H1 (cell line): Measurements from ENCODE around the gene TMEM169. TPM values are rescaled to one million over a fixed set of nuclear protein-coding genes. Genes with fewer than 3 reads are reported as not detected.

Source experiments
- CTCF ChIA-PET: fragments of 300-600 bp; sonication (Branson Sonifier 250); formaldehyde crosslinking; loops from one replicate; lab custom pipeline; 2021; ENCODE audit not compliant: partially characterized antibody; lab: Charles Lee
- POLR2A ChIA-PET: fragments of 300-600 bp; sonication (Branson Sonifier 250); formaldehyde crosslinking; loops from one replicate; lab custom pipeline; 2021; ENCODE audit warnings: inconsistent platforms; ENCODE audit not compliant: partially characterized antibody; lab: Charles Lee
- DNase-seq, 2 experiments: peaks; one replicate each; pipeline versions ENCODE4 v3.0.0 to v3.0.0-alpha.2; 2010 to 2022; ENCODE audit warnings: low spot score in 2 of 2, low read depth in 1 of 2, mixed read lengths in 1 of 2
- FAIRE-seq: peaks from 2 replicates; lab custom pipeline; 2011; peaks lifted over from hg19 to GRCh38; lab: Jason Lieb, UNC
- H2AFZ ChIP-seq: 2 replicates; pipeline ENCODE4 v1.8.1; 2012; ENCODE audit warnings: low read length, inconsistent platforms
- H2AK5ac ChIP-seq: 2 replicates; pipeline ENCODE4 v1.6.1; 2013; ENCODE audit warnings: low read depth, low read length
- H2BK120ac ChIP-seq: replicated peaks from 2 replicates; pipeline ENCODE3; 2013; ENCODE audit warnings: low read depth, low read length, inconsistent platforms
- H2BK12ac ChIP-seq: 2 replicates; pipeline ENCODE4 v1.6.1; 2013; ENCODE audit warnings: low read depth, low read length
- H2BK15ac ChIP-seq: 2 replicates; pipeline ENCODE4 v1.6.1; 2013; ENCODE audit warnings: low read length
- H2BK20ac ChIP-seq: 2 replicates; pipeline ENCODE4 v1.6.1; 2013; ENCODE audit warnings: low read length
- H2BK5ac ChIP-seq: 2 replicates; pipeline ENCODE4 v1.6.1; 2013; ENCODE audit warnings: low read depth, low read length
- H3K14ac ChIP-seq: 2 replicates; pipeline ENCODE4 v1.6.1; 2013; ENCODE audit warnings: inconsistent platforms; ENCODE audit not compliant: insufficient read length
- H3K18ac ChIP-seq: 2 replicates; pipeline ENCODE4 v1.6.1; 2013; ENCODE audit warnings: low read length; ENCODE audit errors: extremely low read depth
- H3K23ac ChIP-seq: 2 replicates; pipeline ENCODE4 v1.6.1; 2013; ENCODE audit warnings: inconsistent platforms; ENCODE audit not compliant: insufficient read length
- H3K23me2 ChIP-seq: 2 replicates; pipeline ENCODE4 v1.6.1; 2013; ENCODE audit warnings: low read depth, low read length
- H3K27ac ChIP-seq: 2 replicates; pipeline ENCODE4 v1.6.1; 2011; ENCODE audit warnings: low read depth, low read length, inconsistent platforms
- H3K27me3 ChIP-seq, 4 experiments: replicated peaks in 1 of 4; 1 replicate in 1 of 4; 2 replicates in 3 of 4; pipeline versions ENCODE4 v1.6.1 to v1.8.1; 2011 to 2013; ENCODE audit warnings: low read length in 3 of 4, mild to moderate bottlenecking in 3 of 4, inconsistent platforms in 2 of 4, mixed read lengths in 2 of 4, moderate library complexity in 1 of 4; ENCODE audit not compliant: control insufficient read depth in 3 of 4, insufficient read depth in 3 of 4; ENCODE audit errors: extremely low read depth in 1 of 4
- H3K36me3 ChIP-seq, 4 experiments: 2 replicates each; pipeline versions ENCODE4 v1.6.1 to v1.8.1; 2011 to 2013; ENCODE audit warnings: mild to moderate bottlenecking in 4 of 4, low read length in 3 of 4, moderate library complexity in 2 of 4, control low read depth in 1 of 4, inconsistent platforms in 1 of 4; ENCODE audit not compliant: insufficient read depth in 4 of 4, control insufficient read depth in 2 of 4
- H3K4ac ChIP-seq: replicated peaks from 2 replicates; pipeline ENCODE3; 2013; ENCODE audit warnings: low read length, low read depth, mixed read lengths, inconsistent platforms; ENCODE audit not compliant: insufficient read length
- H3K4me1 ChIP-seq, 4 experiments: replicated peaks in 1 of 4; 1 replicate in 1 of 4; 2 replicates in 3 of 4; pipeline versions ENCODE4 v1.6.1 to v1.8.1; 2011 to 2013; ENCODE audit warnings: low read length in 3 of 4, inconsistent platforms in 2 of 4, mixed read lengths in 1 of 4; ENCODE audit not compliant: insufficient read depth in 4 of 4, control insufficient read depth in 3 of 4
- H3K4me2 ChIP-seq, 2 experiments: 2 replicates each; pipeline versions ENCODE4 v1.6.1 to v1.8.1; 2011 to 2013; ENCODE audit warnings: low read depth in 2 of 2, low read length in 2 of 2, control low read depth in 1 of 2, inconsistent platforms in 1 of 2, mild to moderate bottlenecking in 1 of 2; ENCODE audit not compliant: insufficient read depth in 1 of 2
- H3K4me3 ChIP-seq, 4 experiments: fragments of 200-600, 300-600 bp in 1 of 4; sonication (generic), shearing (Covaris generic), sonication (Bioruptor Twin) in 1 of 4; 2 replicates each; pipeline versions ENCODE4 v1.5.1 to v1.8.1; 2011 to 2016; ENCODE audit warnings: low read length in 4 of 4, low read depth in 3 of 4, control low read depth in 2 of 4, inconsistent platforms in 2 of 4, mild to moderate bottlenecking in 2 of 4, mixed read lengths in 1 of 4, moderate library complexity in 1 of 4; ENCODE audit not compliant: insufficient read depth in 2 of 4; ENCODE audit errors: extremely low read depth in 1 of 4
- H3K56ac ChIP-seq: replicated peaks from 2 replicates; pipeline ENCODE3; 2013; ENCODE audit warnings: low read depth, mild to moderate bottlenecking, mixed read lengths, low read length, inconsistent platforms; ENCODE audit not compliant: insufficient read length
- H3K79me1 ChIP-seq: 2 replicates; pipeline ENCODE4 v1.6.1; 2013; ENCODE audit warnings: low read depth, low read length, control low read depth
- H3K79me2 ChIP-seq, 2 experiments: 2 replicates each; pipeline versions ENCODE4 v1.6.1 to v1.8.1; 2012 to 2013; ENCODE audit warnings: low read length in 2 of 2, mild to moderate bottlenecking in 2 of 2, inconsistent platforms in 1 of 2; ENCODE audit not compliant: insufficient read depth in 2 of 2, control insufficient read depth in 1 of 2
- H3K9ac ChIP-seq, 4 experiments: replicated peaks in 1 of 4; 1 replicate in 1 of 4; 2 replicates in 3 of 4; pipeline versions ENCODE4 v1.6.1 to v1.8.1; 2011 to 2013; ENCODE audit warnings: low read depth in 3 of 4, low read length in 3 of 4, control low read depth in 2 of 4, mild to moderate bottlenecking in 2 of 4, moderate library complexity in 2 of 4, inconsistent platforms in 1 of 4; ENCODE audit errors: extremely low read depth in 1 of 4
- H3K9me3 ChIP-seq, 2 experiments: 2 replicates each; pipeline versions ENCODE4 v1.6.1 to v1.8.1; 2012 to 2013; ENCODE audit warnings: mild to moderate bottlenecking in 2 of 2, moderate library complexity in 2 of 2, control low read depth in 1 of 2, inconsistent platforms in 1 of 2, low read depth in 1 of 2, low read length in 1 of 2, mixed read lengths in 1 of 2; ENCODE audit not compliant: insufficient read depth in 2 of 2
- H4K20me1 ChIP-seq, 2 experiments: replicated peaks in 1 of 2; 2 replicates each; pipeline versions ENCODE3 to v1.8.1; 2011 to 2013; ENCODE audit warnings: inconsistent platforms in 2 of 2, low read length in 2 of 2, mild to moderate bottlenecking in 1 of 2; ENCODE audit not compliant: insufficient read depth in 2 of 2, control insufficient read depth in 1 of 2
- H4K5ac ChIP-seq: 2 replicates; pipeline ENCODE4 v1.6.1; 2013; ENCODE audit warnings: low read length, low read depth, mixed read lengths, inconsistent platforms; ENCODE audit not compliant: insufficient read length
- H4K8ac ChIP-seq: 2 replicates; pipeline ENCODE4 v1.8.0; 2013; ENCODE audit warnings: mild to moderate bottlenecking, moderate library complexity, low read length, inconsistent platforms; ENCODE audit not compliant: insufficient read depth; ENCODE audit errors: extremely low read depth
- H4K91ac ChIP-seq: replicated peaks from 2 replicates; pipeline ENCODE3; 2013; ENCODE audit warnings: low read length, mixed read lengths, inconsistent platforms; ENCODE audit not compliant: insufficient read length
- CTCF ChIP-seq, 3 experiments: IDR thresholded peaks; 1 replicate in 2 of 3; 2 replicates in 1 of 3; pipeline versions ENCODE4 v1.5.1 to v1.6.1; 2011; ENCODE audit warnings: low read length in 3 of 3, mild to moderate bottlenecking in 3 of 3, inconsistent platforms in 2 of 3, low read depth in 1 of 3, moderate library complexity in 1 of 3; ENCODE audit not compliant: insufficient read depth in 1 of 3; ENCODE audit errors: control extremely low read depth in 1 of 3
- RAD21 ChIP-seq, 2 experiments: IDR thresholded peaks in 1 of 2; conservative IDR thresholded peaks in 1 of 2; 2 replicates each; pipeline ENCODE4 v1.6.1; 2011; ENCODE audit warnings: low read depth in 2 of 2, low read length in 2 of 2, improper control_type of control experiment in 1 of 2, inconsistent platforms in 1 of 2, mild to moderate bottlenecking in 1 of 2, moderate library complexity in 1 of 2
- RFX5 ChIP-seq: IDR thresholded peaks from 2 replicates; pipeline ENCODE4 v1.6.1; 2011; ENCODE audit warnings: low read depth, low read length, improper control_type of control experiment, borderline replicate concordance
- SAP30 ChIP-seq: fragments of 300-600 bp; sonication (generic); IDR thresholded peaks from 2 replicates; pipeline ENCODE4 v1.7.1; 2012; ENCODE audit warnings: low read length, moderate library complexity, mild to moderate bottlenecking, inconsistent platforms; ENCODE audit not compliant: insufficient read depth, insufficient replicate concordance
- SIRT6 ChIP-seq: IDR thresholded peaks from one replicate; pipeline ENCODE4 v1.7.1; 2012; ENCODE audit warnings: low read length, inconsistent platforms
- TAF7 ChIP-seq: optimal IDR thresholded peaks from 2 replicates; pipeline ENCODE3; 2011; ENCODE audit warnings: low read depth, mild to moderate bottlenecking, inconsistent platforms, low read length, moderate library complexity, borderline replicate concordance
- TBP ChIP-seq: IDR thresholded peaks from 2 replicates; pipeline ENCODE4 v1.6.1; 2011; ENCODE audit warnings: low read depth, low read length, improper control_type of control experiment
- YY1 ChIP-seq: IDR thresholded peaks from 2 replicates; pipeline ENCODE4 v1.6.1; 2011; ENCODE audit warnings: low read depth, mild to moderate bottlenecking, low read length
- WGBS, 2 experiments: shearing (Covaris generic) in 1 of 2; methylation state at CpG; one replicate each; pipeline versions ENCODE4 v1.1.6 to v1.1.7; 2013 to 2015; ENCODE audit warnings: low lambda C conversion rate in 2 of 2, mixed read lengths in 2 of 2, inconsistent platforms in 1 of 2, low coverage in 1 of 2, missing lambda C conversion rate in 1 of 2; ENCODE audit not compliant: insufficient replicate concordance in 2 of 2, insufficient coverage in 1 of 2, insufficient read length in 1 of 2; ENCODE audit errors: extremely low coverage in 1 of 2, missing lambda C conversion rate in 1 of 2; 5-methylcytosine and 5-hydroxymethylcytosine counted together
- polyA plus RNA-seq, 7 experiments: library from polyadenylated mRNA; depleted of rRNA in 3 of 7; stranded (reverse) in 5 of 7; unstranded in 2 of 7; fragments of >200 nt in 5 of 7; fragments of 200-250 nt in 2 of 7; gene quantifications; 1 replicate in 5 of 7; 2 replicates in 1 of 7; 4 replicates in 1 of 7; pipeline versions ENCODE4 v1.2.1 to v1.2.3, GENCODE V29; 2011 to 2013; ENCODE audit warnings: missing spikeins in 2 of 7, mixed read lengths in 2 of 7
- total RNA-seq: library from RNA; stranded (reverse); fragmentation: NEBNext Ultra II Directional; extraction: Animal tissue kit (Norgen Biotek cat#: 25700); gene quantifications from 2 replicates; pipeline ENCODE4 v1.2.1, GENCODE V29; 2021

The TMEM169 gene
- total and polyA plus RNA-seq, 2 of the 8 experiments (the other 6 are each of a cell fraction or from before 2014, with no cell fraction given): 0.41 to 2.4 TPM

GRCh38 chr2:216034065-216034464 lies 47.7 kb upstream of the TMEM169 start:
- no peak overlapping the region for H3K56ac ChIP-seq
- no peak overlapping the region for H4K91ac ChIP-seq
- no peak overlapping the region for H2BK5ac ChIP-seq
- no peaks in the 10 kb centered on the region for H3K9me3 ChIP-seq
- no peaks in the 10 kb centered on the region for H3K79me1 ChIP-seq
- no peak overlapping the region for H4K5ac ChIP-seq
- no peak overlapping the region for H3K23ac ChIP-seq
- 100% methylated on average over 1 of the region's 1 CpG; no CpG with 5 or more reads in 1 of the 2 experiments for WGBS, 2 experiments
- peaks cover 0 to 5% (median 3%) of the 10 kb centered on the region in 4 experiments; a peak in 3 of 8 replicates for H3K36me3 ChIP-seq
- H2AFZ ChIP-seq: no peak overlapping the region
- H4K8ac ChIP-seq: no peak overlapping the region
- peaks cover 0 to 4% of the 10 kb centered on the region in 2 experiments for H4K20me1 ChIP-seq
- POLR2A ChIA-PET: interaction anchor here (0.6 to 1.9 kb wide), 3 partner anchors 9 to 75 kb away, joined by 3 to 6 read pairs (median 6); partner anchors contain the start of gene XRCC5
- H2AK5ac ChIP-seq: no peak overlapping the region
- H3K4me2 ChIP-seq: no peak overlapping the region
- CTCF ChIA-PET: interaction anchor here (0.6 to 11.7 kb wide), 26 partner anchors 8 to 431 kb away, joined by 3 to 165 read pairs (median 6); partner anchors contain the start of genes PECR and TMEM169
- H3K14ac ChIP-seq: no peak overlapping the region
- TF ChIP-seq SIRT6 (no peak), RFX5 (no peak), RAD21 (IDR thresholded peaks at IDR 0.05 in 1 of 2, conservative IDR thresholded peaks at IDR 0.05 in 1 of 2; ENCODE audit: low read depth in 2 of 2, low read length in 2 of 2) (peak; percentile 57 to 64), TAF7 (no peak), YY1 (peak; percentile 45; the same call in 1 of the 2 replicates), SAP30 (no peak), CTCF (IDR thresholded peaks at IDR 0.05; ENCODE audit: control extremely low read depth in 1 of 3, insufficient read depth in 1 of 3, low read depth in 1 of 3, low read length in 3 of 3) (peak; percentile 70 to 90 (median 71)), TBP (no peak)
- no peak overlapping the region for H3K18ac ChIP-seq
- H3K23me2 ChIP-seq: peaks cover 2% of the 10 kb centered on the region; the same call in 1 of the 2 replicates
- no peak overlapping the region for H3K27ac ChIP-seq
- FAIRE-seq: peak; percentile 77
- H2BK20ac ChIP-seq: no peak overlapping the region
- no peak overlapping the region for H2BK15ac ChIP-seq
- no peak overlapping the region for H3K9ac ChIP-seq
- H2BK12ac ChIP-seq: 0 out of 2 replicates have a peak overlapping the region, but pooled peaks have one; percentile 14
- H3K4me3 ChIP-seq: no peak overlapping the region
- H2BK120ac ChIP-seq: no peak overlapping the region
- no peaks in the 10 kb centered on the region for H3K27me3 ChIP-seq
- H3K79me2 ChIP-seq: no peaks in the 10 kb centered on the region
- peaks cover 0 to 3% (median 0%) of the 10 kb centered on the region in 4 experiments; a peak in 1 of 7 replicates for H3K4me1 ChIP-seq
- peak; percentile 56 to 97 for DNase-seq
- no peak overlapping the region for H3K4ac ChIP-seq
